Stimulated activated CD4-positive, alpha-beta T cell treated with anti-CD3 and anti-CD28 coated beads, Interleukin-15, amount 100 ng/mL, for 24 hours (primary cell): Measurements from ENCODE around the gene ACCSL.

Experiments
- DNase-seq: peaks from one replicate; pipeline ENCODE4 v3.0.0-alpha.2; 2020

ACCSL gene

DNA sequence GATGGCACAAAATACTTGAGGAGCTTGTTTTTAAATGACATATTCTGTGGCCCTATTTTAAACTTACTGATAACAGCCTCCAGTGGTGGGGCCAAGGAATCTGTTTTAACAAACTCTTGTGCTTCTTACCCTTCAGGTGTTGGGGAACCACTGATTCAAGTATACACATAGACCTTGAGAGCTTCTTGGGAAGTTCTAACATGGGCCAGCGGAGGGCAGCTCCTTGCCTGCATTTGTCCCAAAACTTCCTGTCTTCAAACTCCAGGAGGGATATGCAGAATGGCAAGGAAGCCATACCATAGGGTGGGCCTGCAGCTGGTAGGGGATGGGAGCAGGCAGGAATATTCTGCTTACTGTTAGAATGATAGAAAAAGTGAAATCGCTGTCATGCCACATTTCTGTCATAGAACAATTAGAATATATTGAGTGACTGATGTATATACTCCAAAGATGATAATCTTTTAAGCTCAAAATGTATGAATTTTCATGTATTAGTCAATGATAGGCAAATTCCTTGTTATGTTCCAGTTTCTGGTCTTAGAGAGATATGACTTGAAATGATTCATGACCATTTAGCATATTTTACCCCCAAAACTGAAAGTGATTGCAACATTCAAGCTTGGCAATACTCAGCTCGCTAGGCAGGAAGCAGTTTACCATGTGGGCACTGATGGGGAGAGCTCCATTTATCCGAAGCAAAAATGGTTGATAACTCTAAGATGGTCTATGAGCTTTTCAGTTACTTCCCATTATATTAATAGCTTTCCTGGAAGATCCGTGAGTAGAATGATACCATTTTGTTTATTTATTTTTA is 56.9 kb downstream of the ACCSL start:
- peak; percentile 14 for DNase-seq

DNA sequence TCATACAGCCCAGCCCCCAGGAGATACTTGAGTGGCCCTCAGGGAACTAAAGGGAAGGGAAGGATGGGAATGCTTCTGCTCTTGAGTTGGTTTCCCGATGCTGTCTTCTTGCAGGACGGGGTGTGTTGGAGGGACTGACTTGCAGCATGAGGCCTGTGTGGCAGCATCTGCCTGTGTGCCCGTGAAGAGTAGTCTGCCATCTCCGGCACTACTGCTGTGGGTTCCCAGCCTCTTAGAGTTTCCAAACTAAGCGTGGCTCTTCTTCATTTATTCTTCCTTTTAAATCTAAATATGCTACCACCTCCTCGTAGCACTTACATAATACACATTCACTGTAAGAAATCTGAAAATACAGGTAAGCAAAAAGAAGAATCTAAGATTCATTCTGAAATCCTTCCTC is 60.5 kb downstream of the ACCSL start:
- no peak for DNase-seq
